ENCODE results near the gene GPR15LG.

The GPR15LG gene

GRCh38 chr10:84138478-84139125 is 35.0 kb upstream of the GPR15LG start:
- TF ChIP-seq TOX (CRISPR knock-in tag; IDR thresholded peaks at IDR 0.05; ENCODE audit: borderline replicate concordance) (no peak), CSRNP3 (CRISPR knock-in tag; IDR thresholded peaks at IDR 0.05) (no peak), GLIS3 (CRISPR knock-in tag; IDR thresholded peaks at IDR 0.05) (no peak), ARNTL (CRISPR knock-in tag; IDR thresholded peaks at IDR 0.05; ENCODE audit: borderline replicate concordance, low read depth) (no peak), ZNF70 (CRISPR knock-in tag; IDR thresholded peaks at IDR 0.05) (no peak)
- TF ChIP-seq, protein P1, sequence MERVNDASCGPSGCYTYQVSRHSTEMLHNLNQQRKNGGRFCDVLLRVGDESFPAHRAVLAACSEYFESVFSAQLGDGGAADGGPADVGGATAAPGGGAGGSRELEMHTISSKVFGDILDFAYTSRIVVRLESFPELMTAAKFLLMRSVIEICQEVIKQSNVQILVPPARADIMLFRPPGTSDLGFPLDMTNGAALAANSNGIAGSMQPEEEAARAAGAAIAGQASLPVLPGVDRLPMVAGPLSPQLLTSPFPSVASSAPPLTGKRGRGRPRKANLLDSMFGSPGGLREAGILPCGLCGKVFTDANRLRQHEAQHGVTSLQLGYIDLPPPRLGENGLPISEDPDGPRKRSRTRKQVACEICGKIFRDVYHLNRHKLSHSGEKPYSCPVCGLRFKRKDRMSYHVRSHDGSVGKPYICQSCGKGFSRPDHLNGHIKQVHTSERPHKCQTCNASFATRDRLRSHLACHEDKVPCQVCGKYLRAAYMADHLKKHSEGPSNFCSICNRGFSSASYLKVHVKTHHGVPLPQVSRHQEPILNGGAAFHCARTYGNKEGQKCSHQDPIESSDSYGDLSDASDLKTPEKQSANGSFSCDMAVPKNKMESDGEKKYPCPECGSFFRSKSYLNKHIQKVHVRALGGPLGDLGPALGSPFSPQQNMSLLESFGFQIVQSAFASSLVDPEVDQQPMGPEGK (CRISPR knock-in tag; IDR thresholded peaks at IDR 0.05; ENCODE audit: borderline replicate concordance) = no peak
- no peak for ATAC-seq

- TF ChIP-seq, protein P2, sequence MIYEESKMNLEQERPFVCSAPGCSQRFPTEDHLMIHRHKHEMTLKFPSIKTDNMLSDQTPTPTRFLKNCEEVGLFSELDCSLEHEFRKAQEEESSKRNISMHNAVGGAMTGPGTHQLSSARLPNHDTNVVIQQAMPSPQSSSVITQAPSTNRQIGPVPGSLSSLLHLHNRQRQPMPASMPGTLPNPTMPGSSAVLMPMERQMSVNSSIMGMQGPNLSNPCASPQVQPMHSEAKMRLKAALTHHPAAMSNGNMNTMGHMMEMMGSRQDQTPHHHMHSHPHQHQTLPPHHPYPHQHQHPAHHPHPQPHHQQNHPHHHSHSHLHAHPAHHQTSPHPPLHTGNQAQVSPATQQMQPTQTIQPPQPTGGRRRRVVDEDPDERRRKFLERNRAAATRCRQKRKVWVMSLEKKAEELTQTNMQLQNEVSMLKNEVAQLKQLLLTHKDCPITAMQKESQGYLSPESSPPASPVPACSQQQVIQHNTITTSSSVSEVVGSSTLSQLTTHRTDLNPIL (CRISPR knock-in tag; IDR thresholded peaks at IDR 0.05; ENCODE audit: low read depth) = no peak
- TF ChIP-seq ZFP30 (CRISPR knock-in tag; IDR thresholded peaks at IDR 0.05) (no peak), ESRRG (CRISPR knock-in tag; IDR thresholded peaks at IDR 0.05) (no peak), TOX (CRISPR knock-in tag; IDR thresholded peaks at IDR 0.05; ENCODE audit: borderline replicate concordance) (no peak), BACH2 (CRISPR knock-in tag; IDR thresholded peaks at IDR 0.05; ENCODE audit: borderline replicate concordance) (no peak), TSHZ2 (CRISPR knock-in tag; IDR thresholded peaks at IDR 0.05) (no peak), OSR1 (CRISPR knock-in tag; IDR thresholded peaks at IDR 0.05) (no peak)
- peak; percentile 98 for ATAC-seq
Observed at GRCh38 chr10:84139126-84140035, 34.2 kb upstream of the GPR15LG start, which contains the start of gene GHITM. TSS of gene GHITM (plus strand) at chr10:84139509. CDS start at chr10:84141501, 1,992 bp downstream.

- TF ChIP-seq RARB (CRISPR knock-in tag; IDR thresholded peaks at IDR 0.05) (no peak), ZNF8 (CRISPR knock-in tag; IDR thresholded peaks at IDR 0.05) (no peak), OSR1 (CRISPR knock-in tag; IDR thresholded peaks at IDR 0.05) (no peak), ZC3H10 (CRISPR knock-in tag; IDR thresholded peaks at IDR 0.05) (no peak), TOX (CRISPR knock-in tag; IDR thresholded peaks at IDR 0.05; ENCODE audit: borderline replicate concordance) (no peak), BACH2 (CRISPR knock-in tag; IDR thresholded peaks at IDR 0.05; ENCODE audit: borderline replicate concordance) (no peak), ISL1 (CRISPR knock-in tag; IDR thresholded peaks at IDR 0.05) (no peak), SNAI2 (CRISPR knock-in tag; IDR thresholded peaks at IDR 0.05) (no peak), CSDC2 (CRISPR knock-in tag; IDR thresholded peaks at IDR 0.05) (no peak), ZNF565 (CRISPR knock-in tag; conservative IDR thresholded peaks at IDR 0.05; ENCODE audit: low read depth) (no peak), ZFP3 (CRISPR knock-in tag; IDR thresholded peaks at IDR 0.05) (no peak), TCF4 (CRISPR knock-in tag; IDR thresholded peaks at IDR 0.05; ENCODE audit: borderline replicate concordance) (no peak)
- peak; percentile 41 for ATAC-seq
Observed at GRCh38 chr10:84140036-84140379, 33.6 kb upstream of the GPR15LG start.

Data from SK-N-SH treated with all-trans-retinoic acid at 6 μM for 48 hours (cell line).